ENCODE results near the gene PKP2.

GRCh38 chr12:32854716-32855115 is 41.9 kb downstream of the PKP2 start:
- TF ChIP-seq GABPA (IDR thresholded peaks at IDR 0.05; ENCODE audit: low read depth) (no peak), CTCF (IDR thresholded peaks at IDR 0.05; ENCODE audit: insufficient read depth, low read length) (no peak), POLR2AphosphoS5 (IDR thresholded peaks at IDR 0.05; ENCODE audit: low read depth) (no peak), SPI1 (IDR thresholded peaks at IDR 0.05; ENCODE audit: borderline replicate concordance, low read depth) (no peak)
- TF ChIP-seq, protein P1, sequence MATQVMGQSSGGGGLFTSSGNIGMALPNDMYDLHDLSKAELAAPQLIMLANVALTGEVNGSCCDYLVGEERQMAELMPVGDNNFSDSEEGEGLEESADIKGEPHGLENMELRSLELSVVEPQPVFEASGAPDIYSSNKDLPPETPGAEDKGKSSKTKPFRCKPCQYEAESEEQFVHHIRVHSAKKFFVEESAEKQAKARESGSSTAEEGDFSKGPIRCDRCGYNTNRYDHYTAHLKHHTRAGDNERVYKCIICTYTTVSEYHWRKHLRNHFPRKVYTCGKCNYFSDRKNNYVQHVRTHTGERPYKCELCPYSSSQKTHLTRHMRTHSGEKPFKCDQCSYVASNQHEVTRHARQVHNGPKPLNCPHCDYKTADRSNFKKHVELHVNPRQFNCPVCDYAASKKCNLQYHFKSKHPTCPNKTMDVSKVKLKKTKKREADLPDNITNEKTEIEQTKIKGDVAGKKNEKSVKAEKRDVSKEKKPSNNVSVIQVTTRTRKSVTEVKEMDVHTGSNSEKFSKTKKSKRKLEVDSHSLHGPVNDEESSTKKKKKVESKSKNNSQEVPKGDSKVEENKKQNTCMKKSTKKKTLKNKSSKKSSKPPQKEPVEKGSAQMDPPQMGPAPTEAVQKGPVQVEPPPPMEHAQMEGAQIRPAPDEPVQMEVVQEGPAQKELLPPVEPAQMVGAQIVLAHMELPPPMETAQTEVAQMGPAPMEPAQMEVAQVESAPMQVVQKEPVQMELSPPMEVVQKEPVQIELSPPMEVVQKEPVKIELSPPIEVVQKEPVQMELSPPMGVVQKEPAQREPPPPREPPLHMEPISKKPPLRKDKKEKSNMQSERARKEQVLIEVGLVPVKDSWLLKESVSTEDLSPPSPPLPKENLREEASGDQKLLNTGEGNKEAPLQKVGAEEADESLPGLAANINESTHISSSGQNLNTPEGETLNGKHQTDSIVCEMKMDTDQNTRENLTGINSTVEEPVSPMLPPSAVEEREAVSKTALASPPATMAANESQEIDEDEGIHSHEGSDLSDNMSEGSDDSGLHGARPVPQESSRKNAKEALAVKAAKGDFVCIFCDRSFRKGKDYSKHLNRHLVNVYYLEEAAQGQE (IDR thresholded peaks at IDR 0.05; ENCODE audit: insufficient replicate concordance, low read depth), result no peak
